OCI-LY7 (cell line): ENCODE measurements around the gene ERCC8. TPM values are rescaled to one million over a fixed set of nuclear protein-coding genes. Genes with fewer than 3 reads are reported as not detected.

Experiments
- BruUV-seq: library from RNA; stranded (reverse); fragments of 400-500 nt; replicated peaks from 2 replicates; lab custom pipeline; 2021; lab: Mats Ljungman, UMichigan
- CTCF ChIA-PET: fragments of 300-600 bp; sonication (Branson Sonifier 250); formaldehyde crosslinking; loops from one replicate; lab custom pipeline; 2022; ENCODE audit warnings: antibody characterized with exemption; ENCODE audit not compliant: unreplicated experiment; lab: Charles Lee
- POLR2A ChIA-PET: fragments of 300-600 bp; sonication (Branson Sonifier 250); formaldehyde crosslinking; loops from one replicate; lab custom pipeline; 2022; ENCODE audit warnings: antibody characterized with exemption; lab: Charles Lee
- DNase-seq: peaks from one replicate; pipeline ENCODE4 v3.0.0-alpha.2; 2015; ENCODE audit warnings: low spot score
- H2AFZ ChIP-seq: fragments of 200-600 bp; sonication (generic), shearing (Covaris generic); 2 replicates; pipeline ENCODE4 v1.6.1; 2014; ENCODE audit warnings: mild to moderate bottlenecking, antibody characterized with exemption, low read length, moderate library complexity
- H3K27ac ChIP-seq: fragments of 200-600 bp; sonication (generic); 2 replicates; pipeline ENCODE4 v1.5.1; 2014; ENCODE audit warnings: mixed run types, low read depth, mild to moderate bottlenecking, moderate library complexity, low read length, inconsistent platforms; ENCODE audit not compliant: poor library complexity, severe bottlenecking
- H3K36me3 ChIP-seq: fragments of 200-600 bp; sonication (generic); 2 replicates; pipeline ENCODE4 v1.6.1; 2014; ENCODE audit warnings: mild to moderate bottlenecking, antibody characterized with exemption, low read length, moderate library complexity, mixed read lengths; ENCODE audit not compliant: insufficient read depth
- H3K4me1 ChIP-seq: fragments of 200-600 bp; sonication (generic); 2 replicates; pipeline ENCODE4 v1.5.1; 2014; ENCODE audit warnings: mild to moderate bottlenecking, low read length; ENCODE audit not compliant: insufficient read depth, poor library complexity, severe bottlenecking
- H3K4me2 ChIP-seq: fragments of 200-600 bp; sonication (generic); 2 replicates; pipeline ENCODE4 v1.6.1; 2014; ENCODE audit warnings: mild to moderate bottlenecking, low read length
- H3K4me3 ChIP-seq: fragments of 200-600 bp; sonication (generic); 2 replicates; pipeline ENCODE4 v1.5.1; 2014; ENCODE audit warnings: mild to moderate bottlenecking, low read depth, low read length; ENCODE audit not compliant: poor library complexity, severe bottlenecking
- H3K79me2 ChIP-seq: fragments of 200-600 bp; sonication (generic); 2 replicates; pipeline ENCODE4 v1.6.1; 2016; ENCODE audit warnings: low read depth, mild to moderate bottlenecking, low read length, moderate library complexity, mixed read lengths; ENCODE audit not compliant: insufficient read depth
- H3K9me2 ChIP-seq: fragments of 200-600 bp; sonication (generic); 2 replicates; pipeline ENCODE4 v1.6.1; 2016; ENCODE audit warnings: mild to moderate bottlenecking, low read length, mixed read lengths; ENCODE audit not compliant: insufficient read depth
- H3K9me3 ChIP-seq: fragments of 200-600 bp; sonication (generic); 2 replicates; pipeline ENCODE4 v1.6.1; 2014; ENCODE audit warnings: mild to moderate bottlenecking, mixed run types, low read length, mixed read lengths
- H4K20me1 ChIP-seq: fragments of 200-600 bp; sonication (generic); 2 replicates; pipeline ENCODE4 v1.6.1; 2014; ENCODE audit warnings: mild to moderate bottlenecking, antibody characterized with exemption, low read length, moderate library complexity, mixed read lengths; ENCODE audit not compliant: insufficient read depth
- CTCF ChIP-seq: fragments of 200-600 bp; sonication (generic); conservative IDR thresholded peaks from 2 replicates; pipeline ENCODE4 v1.5.1; 2014; ENCODE audit warnings: mild to moderate bottlenecking, antibody characterized with exemption, low read length, moderate library complexity, mixed read lengths
- EZH2phosphoT487 ChIP-seq: fragments of 200-600 bp; sonication (generic); IDR thresholded peaks from 2 replicates; pipeline ENCODE4 v1.6.1; 2018; ENCODE audit warnings: low read depth, borderline replicate concordance, mild to moderate bottlenecking, mixed run types, antibody characterized with exemption, low read length, moderate library complexity, mixed read lengths
- intact Hi-C: fragments of 100-400 bp; cut with micrococcal nuclease; formaldehyde crosslinking; loops from one replicate; pipeline ENCODE4 v1.10.0; 2022; ENCODE audit not compliant: unreplicated experiment
- total RNA-seq, 2 experiments: library from RNA; depleted of rRNA in 1 of 2; stranded (reverse); fragments of >200 nt in 1 of 2; shearing (Covaris generic) in 1 of 2; gene quantifications; 2 replicates each; pipeline ENCODE4 v1.2.3, GENCODE V29; 2014 to 2022

ERCC8 gene
- total RNA-seq, 2 experiments from 2014 or later, result 11.8 to 17.5 TPM

DNA sequence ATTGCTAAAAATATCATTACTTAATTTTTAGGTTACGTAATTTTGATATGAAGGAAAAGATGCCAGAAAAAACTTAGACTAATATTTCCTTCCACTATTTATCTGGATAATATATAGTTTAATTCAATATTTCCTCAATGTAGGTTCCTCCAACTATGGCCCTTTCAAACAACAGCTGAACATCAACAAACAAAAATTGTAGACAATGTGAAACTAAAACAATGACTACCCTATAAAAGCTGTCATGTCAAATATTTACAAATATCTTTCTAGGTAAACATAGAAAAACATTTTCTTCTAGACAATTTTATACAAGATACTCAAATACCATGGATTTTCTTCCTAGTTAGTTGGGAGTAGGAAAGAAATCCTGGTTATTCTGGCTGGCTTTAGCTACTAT is 117.7 kb downstream of the ERCC8 start:
- intact Hi-C loops, result no loop called here
- Histone ChIP-seq H3K79me2 (no peaks in the 10 kb centered on the region), H3K9me2 (no peaks in the 10 kb centered on the region), H4K20me1 (no peaks in the 10 kb centered on the region), H3K9me3 (no peaks in the 10 kb centered on the region), H3K4me2 (no peak overlapping the region), H3K4me3 (no peak overlapping the region), H3K4me1 (no peaks in the 10 kb centered on the region), H3K27ac (no peak overlapping the region), H3K36me3 (no peaks in the 10 kb centered on the region), H2AFZ (no peak overlapping the region)
- BruUV-seq, result no TSS peak
- TF ChIP-seq CTCF (no peak), EZH2phosphoT487 (no peak)
- CTCF ChIA-PET, result no interaction called here
- POLR2A ChIA-PET, result no interaction called here
- DNase-seq, result no peak

DNA sequence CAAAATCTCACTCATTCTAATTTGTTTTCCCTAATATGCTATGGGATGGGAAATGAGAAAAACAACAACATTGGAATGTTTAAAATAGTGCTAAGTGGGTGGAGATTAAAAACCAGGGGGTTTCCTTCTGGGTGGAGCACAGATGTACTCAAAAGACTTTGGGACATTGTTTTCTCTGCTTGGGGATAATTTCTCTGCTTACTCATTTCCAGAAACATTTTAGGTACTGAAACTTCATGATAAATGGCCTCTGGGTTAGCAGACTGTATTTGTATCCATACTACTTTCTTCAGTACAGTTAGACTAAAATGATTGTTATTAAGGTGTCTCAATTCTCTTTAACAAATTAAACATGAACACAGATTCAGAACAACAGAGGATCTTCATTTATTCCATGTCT is 118.2 kb downstream of the ERCC8 start:
- no peaks in the 10 kb centered on the region for H3K4me1 ChIP-seq
- no peaks in the 10 kb centered on the region for H3K36me3 ChIP-seq
- CTCF ChIA-PET, result interaction anchor here (0.6 kb wide), 1 partner anchor 12 kb away, joined by 3 read pairs; no protein-coding TSS in a partner anchor
- no peak for DNase-seq
- POLR2A ChIA-PET, result no interaction called here
- no peak overlapping the region for H2AFZ ChIP-seq
- intact Hi-C loops, result no loop called here
- no peaks in the 10 kb centered on the region for H3K9me2 ChIP-seq
- H4K20me1 ChIP-seq, result no peaks in the 10 kb centered on the region
- H3K9me3 ChIP-seq, result no peaks in the 10 kb centered on the region
- no peaks in the 10 kb centered on the region for H3K79me2 ChIP-seq
- no peak overlapping the region for H3K4me2 ChIP-seq
- TF ChIP-seq EZH2phosphoT487, result no peak
- no peak overlapping the region for H3K4me3 ChIP-seq
- no TSS peak for BruUV-seq
- H3K27ac ChIP-seq, result no peak overlapping the region

Other genes with a start within 250 kb of the ERCC8 start
- gene DEPDC1B, start 244.9 kb downstream of the ERCC8 start, total RNA-seq (2014; rRNA removed; shearing (Covaris generic)), result 43.7 and 46.9 TPM in 2 replicates
- 47.6 and 51.9 TPM in 2 replicates for gene DEPDC1B, start 244.9 kb downstream of the ERCC8 start, total RNA-seq (2022)
- gene ELOVL7, start 100.8 kb downstream of the ERCC8 start, total RNA-seq (2014; rRNA removed; shearing (Covaris generic)), result 0.03 TPM in 1 of 2 replicates, not detected in the other
- not detected in 2 replicates for gene ELOVL7, start 100.8 kb downstream of the ERCC8 start, total RNA-seq (2022)
- 20.8 and 34.8 TPM in 2 replicates for gene NDUFAF2, start 135 bp upstream of the ERCC8 start, total RNA-seq (2014; rRNA removed; shearing (Covaris generic))
- 34.5 and 36.8 TPM in 2 replicates for gene NDUFAF2, start 135 bp upstream of the ERCC8 start, total RNA-seq (2022)
- 39.4 and 45.7 TPM in 2 replicates for gene SMIM15, start 217.4 kb upstream of the ERCC8 start, total RNA-seq (2014; rRNA removed; shearing (Covaris generic))
- gene SMIM15, start 217.4 kb upstream of the ERCC8 start, total RNA-seq (2022), result 47.9 and 49.7 TPM in 2 replicates